GM11168 (cell line): ENCODE measurements around the gene PDIK1L.

ENCODE experiments used
- in situ Hi-C: fragments of 300-500 bp; cut with MboI; formaldehyde crosslinking; loops from one replicate; pipeline ENCODE4 v1.12.0; 2022; ENCODE audit warnings: low sequenced_read_pairs; ENCODE audit not compliant: unreplicated experiment

The PDIK1L gene

DNA sequence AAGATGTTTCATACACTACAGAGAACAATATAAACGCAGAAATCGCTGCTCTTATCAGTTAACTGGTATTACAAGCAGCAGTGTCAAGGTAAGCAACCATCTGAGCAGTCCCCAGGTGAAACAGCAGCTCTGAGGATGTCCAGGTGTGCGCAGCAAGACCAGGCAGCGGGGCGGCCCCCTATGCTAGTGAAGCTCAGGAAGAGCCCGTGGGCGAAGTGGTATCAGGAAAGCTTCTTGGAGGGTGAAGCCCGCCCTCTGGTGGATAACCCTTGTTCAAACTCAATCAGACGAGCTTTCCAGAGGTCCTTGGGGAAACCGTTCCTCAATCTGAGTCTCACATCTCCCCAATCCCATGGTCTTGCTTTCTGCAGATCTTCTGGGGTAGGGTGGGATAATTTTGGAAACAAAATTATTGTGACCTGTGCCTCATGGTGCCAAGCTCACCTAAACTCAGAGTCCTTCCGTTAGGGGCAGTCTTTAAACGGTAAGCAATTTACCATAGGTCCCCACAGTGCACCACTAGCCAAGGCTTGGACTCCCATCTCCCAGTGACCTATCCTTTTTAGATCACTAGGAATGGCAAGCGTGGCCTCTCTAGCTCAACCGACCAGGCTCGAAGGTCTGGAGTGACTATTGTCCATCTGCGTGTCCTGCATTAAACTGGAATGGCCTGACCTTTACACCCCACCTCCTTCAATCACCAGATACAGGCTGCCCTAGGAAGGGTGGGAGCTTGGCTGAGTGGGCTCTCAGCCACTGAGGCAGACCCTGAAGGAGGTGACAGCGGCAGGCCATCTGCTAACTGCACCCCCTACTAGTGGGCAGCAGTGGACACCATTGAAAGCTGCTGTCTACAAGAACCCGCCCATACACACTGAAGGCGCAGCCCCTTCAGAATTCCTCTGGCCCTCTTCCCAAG, 33.7 kb downstream of the PDIK1L start:
- in situ Hi-C loops = loop anchor here (5.0 kb wide), 1 partner anchor 38 kb away; no protein-coding TSS in a partner anchor

DNA sequence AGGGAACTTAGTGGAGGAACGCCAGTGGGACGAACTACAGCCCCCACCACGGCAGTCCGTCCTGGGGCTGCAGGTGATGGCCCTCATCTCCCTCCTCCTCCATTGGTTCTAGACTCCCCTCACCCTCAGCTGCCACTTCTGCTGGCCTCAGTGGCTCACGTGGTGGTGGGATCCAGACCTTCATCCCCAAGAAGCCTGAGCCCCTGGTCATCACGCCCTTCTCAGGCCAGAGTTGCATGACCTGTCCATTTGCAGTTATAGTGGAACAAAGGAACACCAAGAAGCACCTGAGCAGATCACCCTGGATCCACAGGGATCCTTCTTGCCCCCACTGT, 34.3 kb downstream of the PDIK1L start:
- in situ Hi-C loops = loop anchor here (5.0 kb wide), 1 partner anchor 39 kb away; no protein-coding TSS in a partner anchor

DNA sequence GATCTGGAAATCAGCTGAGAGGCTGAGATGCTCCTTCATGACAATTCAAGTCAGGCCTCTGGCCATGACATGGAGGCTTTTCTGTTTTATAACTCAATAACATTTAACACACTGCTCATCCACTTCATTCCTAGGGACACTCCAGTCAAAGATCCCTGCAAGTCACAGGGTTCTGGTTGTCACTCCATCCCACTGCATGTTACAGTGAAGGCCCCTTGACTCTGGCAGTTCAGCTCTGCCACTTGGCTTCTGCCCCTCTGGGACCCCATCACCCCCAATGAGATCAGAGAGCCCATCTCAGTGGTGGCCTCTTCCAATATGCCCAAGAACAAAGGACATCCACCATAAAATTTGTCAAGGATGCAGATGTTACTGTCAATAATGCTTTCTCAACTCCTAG, 37.3 kb downstream of the PDIK1L start:
- in situ Hi-C loops = loop anchor here (5.0 kb wide), 1 partner anchor 42 kb away; no protein-coding TSS in a partner anchor

DNA sequence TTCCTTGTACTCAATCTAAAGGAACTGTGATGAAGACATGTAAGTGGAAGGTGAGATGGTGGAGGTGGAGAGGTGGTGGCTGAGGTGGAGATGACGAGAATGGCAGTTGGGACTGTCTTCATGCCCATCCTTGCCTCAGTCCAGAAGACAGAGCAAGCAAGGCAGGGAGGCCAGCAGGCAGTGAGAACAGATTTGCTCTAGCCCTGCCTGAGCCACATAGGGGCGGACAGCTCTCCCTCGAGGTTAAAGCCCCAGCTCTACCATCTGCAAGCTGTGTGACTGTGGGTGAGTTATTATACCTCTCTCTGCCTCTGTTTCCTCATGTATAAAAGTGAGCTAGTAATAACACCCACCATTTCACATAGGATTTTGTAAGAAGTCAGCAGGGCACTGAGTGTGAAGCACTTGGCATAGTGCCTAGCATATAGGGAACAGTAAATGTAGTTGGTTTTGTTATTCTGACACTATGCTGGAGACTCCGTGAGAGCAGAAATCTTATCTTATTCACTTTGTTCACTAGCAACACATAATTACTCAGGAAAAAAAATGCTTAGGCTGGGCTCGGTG, 42.4 kb downstream of the PDIK1L start:
- in situ Hi-C loops = no loop called here

DNA sequence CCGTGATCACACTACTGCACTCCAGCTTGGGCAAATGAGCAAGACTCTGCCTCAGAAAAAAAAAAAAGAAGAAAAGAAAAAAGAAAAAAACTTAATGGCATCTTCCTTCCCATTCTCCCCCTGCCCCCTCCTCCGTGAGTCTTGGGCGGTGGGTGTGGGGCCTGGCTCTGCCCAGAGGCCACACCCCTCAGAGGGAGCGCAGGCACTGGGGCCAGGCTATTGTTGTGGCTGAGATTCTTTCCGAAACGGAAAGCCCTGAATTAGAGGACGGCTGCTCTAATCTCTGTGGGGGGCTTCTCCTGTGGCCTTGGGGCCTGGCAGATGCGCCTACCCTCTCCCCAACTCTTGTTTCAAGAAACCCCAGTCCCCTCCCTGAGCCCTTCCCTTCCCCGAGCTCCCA, 43.1 kb downstream of the PDIK1L start:
- in situ Hi-C loops = no loop called here

DNA sequence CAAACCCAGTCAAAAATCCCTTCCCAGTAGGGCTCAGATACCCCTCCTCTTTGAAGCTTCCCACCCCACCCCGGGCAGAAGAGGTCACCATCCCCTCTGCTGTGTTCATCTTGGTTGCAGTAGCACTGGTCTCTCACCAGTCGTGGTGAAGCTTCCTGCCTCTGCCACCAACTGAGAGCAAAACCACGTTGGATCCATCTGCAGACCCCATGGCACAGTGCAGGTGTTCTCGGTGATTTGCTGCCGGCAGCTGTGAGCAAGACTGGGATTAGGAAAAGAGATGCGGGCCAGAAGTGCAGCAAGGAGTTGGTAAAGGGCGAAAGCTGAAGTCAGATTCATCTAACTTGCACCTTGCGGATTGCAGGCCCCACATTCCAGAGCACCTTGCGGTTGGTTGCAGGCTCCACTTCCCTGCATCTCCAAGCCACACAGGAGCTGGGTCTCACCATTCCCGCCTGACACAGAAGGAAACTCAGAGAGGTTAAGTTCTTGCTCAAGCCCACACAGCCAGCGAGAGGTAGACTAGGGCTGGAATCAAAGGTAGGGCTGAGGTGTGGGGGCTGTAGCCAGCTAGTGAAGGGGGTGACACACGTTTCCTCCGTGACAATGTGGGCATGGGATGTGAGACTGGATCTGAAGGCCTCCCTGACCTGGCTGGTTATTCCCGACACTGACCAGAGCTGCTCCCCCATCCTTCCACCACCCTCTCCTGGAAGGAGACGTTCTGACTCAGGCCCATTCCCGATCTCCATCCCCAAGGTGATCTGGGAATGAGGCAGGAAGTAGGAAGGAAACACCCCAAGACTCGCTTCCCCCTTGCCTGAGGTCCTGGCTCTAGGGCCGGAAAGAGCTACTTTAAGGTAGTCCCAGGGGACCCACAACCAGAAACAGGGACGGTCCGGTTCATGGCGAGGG, 44.0 kb downstream of the PDIK1L start:
- in situ Hi-C loops = no loop called here

DNA sequence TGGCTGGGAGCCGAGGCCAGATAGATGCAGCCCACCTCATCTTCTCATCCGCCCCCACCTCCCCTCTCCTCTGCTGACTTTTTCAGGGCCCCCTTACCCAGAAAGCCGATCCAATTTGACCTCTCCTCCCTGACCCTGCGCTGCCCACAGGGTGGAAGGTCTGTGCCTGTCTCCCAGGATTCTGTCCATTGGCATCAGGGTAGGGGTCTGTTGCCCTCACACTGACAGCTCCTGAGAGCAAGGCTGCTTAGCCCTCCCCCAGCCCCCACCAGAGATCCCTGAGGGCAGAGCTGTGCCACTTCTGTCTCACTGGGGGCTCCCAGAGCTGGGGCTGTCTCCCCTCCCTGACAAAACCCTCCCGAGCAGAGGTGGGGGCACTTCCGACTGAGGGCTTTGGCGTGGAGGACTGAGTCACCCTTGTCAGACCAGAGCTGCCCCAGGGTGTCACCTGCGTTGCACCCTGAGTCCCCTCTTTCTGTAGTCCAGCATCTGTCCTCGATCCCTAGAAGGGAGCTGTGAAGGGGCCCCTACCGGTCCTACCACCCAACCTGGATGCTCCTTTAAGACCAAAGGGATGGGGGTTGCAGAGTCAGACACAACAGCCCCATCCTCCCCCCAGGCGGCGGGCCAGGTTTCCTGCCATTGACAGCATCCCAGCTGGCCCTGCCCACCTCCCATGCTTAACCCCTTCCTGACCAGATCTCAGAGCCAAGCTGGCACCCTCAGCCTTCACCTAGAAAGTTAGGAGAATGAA, 44.8 kb downstream of the PDIK1L start:
- in situ Hi-C loops = no loop called here

DNA sequence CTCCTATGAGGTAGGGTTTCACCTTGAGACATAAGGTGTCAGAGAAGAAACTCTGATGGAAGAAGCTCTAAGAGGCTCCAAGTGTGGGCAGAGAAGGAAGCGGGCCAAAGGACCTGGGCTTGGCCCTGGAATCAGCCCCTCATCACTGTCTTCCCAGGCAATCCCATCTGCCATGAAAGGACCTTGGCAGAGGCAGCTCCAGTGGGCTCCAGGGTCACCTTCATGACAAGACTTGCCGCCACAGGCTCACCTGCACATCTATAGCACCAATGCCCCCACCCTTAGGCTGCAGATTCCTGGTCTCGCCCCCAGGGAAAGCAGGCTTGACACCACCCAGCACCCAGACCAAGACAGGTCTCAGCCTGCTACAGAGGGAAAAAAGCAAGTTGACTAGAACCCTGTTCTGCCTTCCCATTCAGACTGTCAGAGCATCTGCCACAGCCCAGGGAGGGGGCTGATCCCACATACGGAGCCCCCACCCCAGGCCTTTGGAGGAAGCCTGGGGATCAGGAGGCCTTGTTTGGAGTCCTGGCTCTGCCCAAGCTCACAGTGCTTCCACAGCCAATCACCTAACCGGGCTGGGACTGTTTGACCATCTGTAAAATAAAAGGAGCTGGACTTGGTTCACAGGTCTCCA, 46.8 kb downstream of the PDIK1L start:
- in situ Hi-C loops = no loop called here

DNA sequence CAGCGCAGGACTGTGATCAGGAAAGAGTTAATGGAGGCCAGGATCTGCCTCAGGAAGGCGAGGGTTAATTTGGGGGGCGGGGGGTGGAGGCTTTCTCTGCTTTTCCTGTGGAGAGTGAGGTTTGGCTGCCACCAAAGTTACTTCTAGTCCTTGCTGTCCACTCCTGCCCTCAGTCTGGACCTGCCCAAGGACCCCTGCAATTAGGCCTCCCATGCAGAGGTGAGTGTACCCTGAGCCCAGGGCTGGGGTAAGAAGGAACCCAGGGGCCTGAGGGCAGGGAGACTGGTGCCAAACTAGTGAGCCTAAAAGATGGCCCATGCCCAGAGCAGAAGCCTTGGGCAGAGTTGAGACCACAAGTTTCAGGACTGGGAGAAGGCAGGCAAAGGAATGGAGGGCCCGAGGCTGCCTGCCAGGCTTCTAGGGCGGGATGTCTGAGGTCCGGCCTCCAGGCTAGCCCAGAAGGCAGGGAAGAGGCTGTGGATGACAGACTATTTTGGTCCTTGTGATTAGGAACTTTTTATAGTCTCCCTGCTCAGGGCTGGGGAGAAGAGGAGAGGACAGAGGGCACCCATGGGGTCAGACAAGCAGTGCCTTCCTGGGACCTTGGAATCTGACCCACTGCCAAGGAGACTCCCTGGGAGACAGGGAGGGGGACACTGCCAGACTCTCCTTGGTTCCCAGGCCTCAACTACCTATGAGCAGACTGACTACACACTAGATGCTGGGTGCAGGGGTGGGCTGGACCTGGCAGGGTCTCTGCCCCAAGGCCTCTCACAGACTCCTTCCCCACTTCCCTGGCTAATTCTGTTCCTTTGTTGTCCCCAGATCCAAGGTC, 47.5 kb downstream of the PDIK1L start, which contains the start of gene FAM110D:
Gene FAM110D (plus strand): TSS at position 172 of the 835 bp plus-strand sequence. CDS start 2,213 bp downstream, outside the sequence.
- in situ Hi-C loops = no loop called here

DNA sequence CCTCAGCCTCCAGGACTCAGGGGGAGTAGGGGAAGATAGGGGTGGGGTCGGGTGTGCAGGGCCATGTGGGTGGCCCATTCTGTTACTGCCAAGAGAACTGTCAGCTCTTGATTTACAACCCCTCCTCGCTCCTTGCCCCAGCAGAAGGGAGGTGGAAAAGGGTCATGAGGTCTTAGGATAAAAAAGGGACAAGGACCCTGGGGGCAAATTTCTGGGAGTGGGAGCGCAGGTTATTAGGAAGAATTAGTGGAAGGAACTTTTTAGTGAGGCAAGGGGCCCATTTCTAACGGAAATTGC, 48.1 kb downstream of the PDIK1L start:
- in situ Hi-C loops = no loop called here

DNA sequence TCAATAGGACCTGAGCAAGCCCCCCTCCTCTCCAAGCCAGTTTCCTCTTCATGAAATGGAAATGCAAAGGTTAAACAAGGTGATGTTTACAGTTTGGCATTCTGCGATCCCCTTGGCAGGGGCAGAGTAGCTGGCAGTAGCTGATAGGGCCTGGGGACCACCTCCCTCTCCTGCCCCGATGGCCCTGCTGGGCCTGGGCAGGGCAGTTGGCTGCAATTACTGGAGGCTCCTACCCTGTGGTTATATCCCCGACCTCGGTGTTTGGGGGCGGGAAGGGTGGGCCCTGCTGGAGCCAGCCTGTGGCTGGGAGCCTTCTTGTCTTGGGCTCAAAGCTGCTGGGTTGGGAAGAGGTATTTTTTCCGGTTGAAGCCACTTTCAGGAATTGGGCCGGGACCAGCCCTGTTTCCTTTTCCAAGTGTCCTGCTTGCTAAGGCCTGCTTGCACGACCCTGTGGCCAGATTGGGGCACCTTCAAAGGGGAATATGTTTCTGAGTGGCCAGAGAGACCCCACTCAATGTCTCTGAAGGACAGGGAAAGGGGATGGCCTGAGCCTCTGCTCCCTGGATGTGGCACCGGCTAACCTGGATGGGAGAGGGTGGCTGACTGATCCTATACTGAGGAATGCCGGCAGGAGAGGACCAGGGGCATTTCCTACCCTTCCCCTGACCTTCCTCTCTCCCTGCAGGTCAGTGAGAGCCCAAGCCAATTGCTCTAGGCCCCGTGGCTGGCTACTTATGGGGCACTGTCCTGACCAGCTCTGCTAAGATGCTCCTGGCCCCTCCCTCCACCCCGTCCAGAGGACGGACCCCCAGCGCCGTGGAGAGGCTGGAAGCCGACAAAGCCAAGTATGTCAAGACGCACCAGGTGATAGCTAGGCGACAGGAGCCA, 49.1 kb downstream of the PDIK1L start:
- in situ Hi-C loops = no loop called here

DNA sequence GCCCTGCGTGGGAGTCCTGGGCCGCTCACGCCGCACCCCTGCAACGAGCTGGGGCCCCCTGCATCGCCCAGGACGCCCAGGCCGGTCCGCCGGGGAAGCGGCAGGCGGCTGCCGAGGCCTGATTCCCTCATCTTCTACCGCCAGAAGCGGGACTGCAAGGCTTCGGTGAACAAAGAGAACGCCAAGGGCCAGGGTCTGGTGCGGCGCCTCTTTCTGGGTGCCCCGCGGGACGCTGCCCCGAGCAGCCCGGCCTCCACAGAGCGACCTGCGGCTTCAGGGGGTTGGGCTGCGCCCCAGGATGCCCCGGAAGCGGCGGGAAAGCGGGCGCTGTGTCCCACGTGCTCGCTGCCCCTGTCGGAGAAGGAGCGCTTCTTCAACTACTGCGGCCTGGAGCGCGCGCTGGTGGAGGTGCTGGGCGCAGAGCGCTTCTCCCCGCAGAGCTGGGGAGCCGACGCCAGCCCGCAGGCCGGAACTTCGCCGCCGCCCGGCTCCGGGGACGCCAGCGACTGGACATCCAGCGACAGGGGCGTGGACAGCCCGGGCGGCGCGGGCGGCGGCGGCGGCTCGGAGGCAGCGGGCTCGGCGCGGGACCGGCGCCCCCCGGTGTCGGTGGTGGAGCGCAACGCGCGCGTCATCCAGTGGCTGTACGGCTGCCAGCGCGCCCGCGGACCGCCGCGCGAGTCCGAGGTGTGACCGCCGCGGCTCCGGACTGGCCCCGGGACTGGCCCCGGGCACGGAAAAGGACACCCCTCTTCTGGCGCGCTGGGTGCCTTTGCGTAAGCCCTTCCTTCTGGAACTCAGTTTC, 50.0 kb downstream of the PDIK1L start:
- in situ Hi-C loops = no loop called here

DNA sequence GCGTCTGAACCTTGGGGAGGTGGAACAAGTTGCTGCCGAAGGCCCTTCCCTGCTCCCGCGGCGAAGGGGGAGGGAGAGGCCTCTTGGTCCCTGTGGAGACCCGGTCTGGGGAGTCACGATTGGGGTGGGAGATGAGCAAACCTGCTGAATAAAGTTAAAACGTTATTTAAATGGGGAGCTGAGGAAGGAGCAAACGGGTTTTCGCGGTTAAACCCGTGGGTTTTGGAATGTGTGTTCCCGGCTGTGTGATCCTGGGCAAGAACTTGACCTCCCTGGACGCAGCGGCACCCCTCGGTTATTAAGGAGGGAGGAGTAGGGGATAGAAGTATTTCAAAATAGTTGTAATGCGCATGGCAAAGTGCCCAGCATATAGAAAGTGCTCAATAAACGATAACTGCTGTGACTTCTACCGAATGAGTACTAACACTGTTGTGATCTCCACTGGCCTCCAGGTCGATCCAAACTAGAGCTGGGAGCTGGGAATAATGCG, 50.6 kb downstream of the PDIK1L start:
- in situ Hi-C loops = no loop called here

DNA sequence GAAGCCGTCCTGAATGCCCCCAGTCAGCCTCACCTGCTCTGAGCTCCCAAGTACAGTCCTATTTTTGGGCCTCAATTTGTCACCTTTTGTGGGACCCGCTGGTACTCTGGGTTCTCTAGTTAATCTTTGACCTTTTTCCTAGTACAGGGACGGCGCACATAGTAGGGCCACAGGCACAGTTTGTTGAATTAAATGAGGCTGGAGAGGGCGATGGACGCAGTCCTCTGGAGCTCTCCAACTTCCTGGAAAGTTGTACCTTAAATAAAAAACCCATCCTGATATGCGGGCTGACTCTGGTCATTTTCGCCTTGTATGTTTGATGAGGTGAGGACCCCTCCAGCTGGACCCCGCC, 52.0 kb downstream of the PDIK1L start:
- in situ Hi-C loops = no loop called here

DNA sequence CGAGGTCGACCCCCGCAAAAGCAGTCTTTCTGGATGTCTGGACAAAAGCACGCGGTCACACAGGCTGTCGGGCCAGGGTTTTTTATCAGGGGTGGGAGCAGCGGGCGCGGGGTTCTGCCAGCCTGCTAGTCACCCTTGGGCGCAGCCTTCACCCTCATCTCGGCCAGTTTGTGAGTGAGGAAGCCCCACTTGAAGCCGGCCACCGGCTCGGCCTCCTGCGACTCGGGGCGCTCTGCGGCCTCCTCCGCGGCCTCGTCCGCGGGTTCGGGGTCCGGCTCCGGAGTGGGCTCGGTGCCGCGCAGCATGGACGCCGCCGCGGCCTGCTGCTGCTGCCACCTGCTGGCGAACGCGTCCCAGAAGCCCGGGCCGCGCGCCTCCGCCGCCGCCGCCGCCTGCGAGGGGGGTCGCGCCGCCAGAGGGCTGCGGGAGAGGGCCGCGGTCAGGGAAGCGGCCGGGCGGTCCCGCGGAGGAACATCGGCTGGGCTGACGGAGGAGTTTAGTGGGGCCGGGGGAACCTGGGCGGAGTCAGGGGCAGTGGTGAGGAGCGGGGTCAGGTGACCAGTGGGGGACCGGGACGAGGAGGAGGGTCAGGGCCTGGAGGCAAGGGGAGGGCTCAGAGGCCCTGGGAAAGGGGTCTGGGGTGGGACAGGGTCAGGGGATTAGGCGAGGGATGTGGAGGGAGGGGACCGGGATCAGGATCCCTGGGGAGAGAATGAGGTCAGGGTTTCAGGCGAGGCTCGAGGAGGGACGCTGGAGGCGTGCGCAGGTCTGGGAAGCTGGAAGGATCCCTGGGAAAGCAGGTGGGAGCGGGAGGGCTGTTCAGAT, 52.6 kb downstream of the PDIK1L start:
- in situ Hi-C loops = no loop called here
